Mesothelial cell of epicardium (in vitro differentiated cells): Measurements from ENCODE around the gene SPATA2L. TPM values are rescaled to one million over a fixed set of nuclear protein-coding genes. Genes with fewer than 3 reads are reported as not detected.

ENCODE experiments used
- DNase-seq, 2 experiments: peaks; one replicate each; pipeline ENCODE4 v3.0.0; 2021; ENCODE audit warnings: low spot score in 2 of 2; ENCODE audit not compliant: unreplicated experiment in 2 of 2
- H3K27ac Mint-ChIP-seq: 2 replicates; pipeline ENCODE4 v1.8.0; 2021; ENCODE audit warnings: mixed read lengths
- H3K27me3 Mint-ChIP-seq: 2 replicates; pipeline ENCODE4 v1.8.0; 2021; ENCODE audit warnings: low read depth, mixed read lengths
- H3K36me3 Mint-ChIP-seq: 2 replicates; pipeline ENCODE4 v1.8.0; 2021; ENCODE audit warnings: mixed read lengths
- H3K4me1 Mint-ChIP-seq: 2 replicates; pipeline ENCODE4 v1.8.0; 2021; ENCODE audit warnings: mixed read lengths
- H3K4me3 Mint-ChIP-seq: 2 replicates; pipeline ENCODE4 v1.8.0; 2021; ENCODE audit warnings: mild to moderate bottlenecking, moderate library complexity, mixed read lengths
- H3K9me3 Mint-ChIP-seq: 2 replicates; pipeline ENCODE4 v1.8.0; 2021; ENCODE audit warnings: mixed read lengths
- total RNA-seq: library from RNA; stranded (reverse); gene quantifications from 3 replicates; pipeline ENCODE4 v1.2.1, GENCODE V29; 2021
- TF ChIP-seq, protein P1 (sequence below): fragments of 200-600 bp; sonication (generic); IDR thresholded peaks from one replicate; pipeline ENCODE4 v1.5.0; 2021; ENCODE audit warnings: antibody characterized with exemption; ENCODE audit not compliant: unreplicated experiment

Gene SPATA2L
- total RNA-seq, 1 donor from 2014 or later = 7.5 TPM

GRCh38 chr16:89720551-89720812 is 19.0 kb upstream of the SPATA2L start:
- H3K4me1 Mint-ChIP-seq = peaks cover 16% of the 10 kb centered on the region
- no peaks in the 10 kb centered on the region for H3K9me3 Mint-ChIP-seq
- TF ChIP-seq, protein P1, sequence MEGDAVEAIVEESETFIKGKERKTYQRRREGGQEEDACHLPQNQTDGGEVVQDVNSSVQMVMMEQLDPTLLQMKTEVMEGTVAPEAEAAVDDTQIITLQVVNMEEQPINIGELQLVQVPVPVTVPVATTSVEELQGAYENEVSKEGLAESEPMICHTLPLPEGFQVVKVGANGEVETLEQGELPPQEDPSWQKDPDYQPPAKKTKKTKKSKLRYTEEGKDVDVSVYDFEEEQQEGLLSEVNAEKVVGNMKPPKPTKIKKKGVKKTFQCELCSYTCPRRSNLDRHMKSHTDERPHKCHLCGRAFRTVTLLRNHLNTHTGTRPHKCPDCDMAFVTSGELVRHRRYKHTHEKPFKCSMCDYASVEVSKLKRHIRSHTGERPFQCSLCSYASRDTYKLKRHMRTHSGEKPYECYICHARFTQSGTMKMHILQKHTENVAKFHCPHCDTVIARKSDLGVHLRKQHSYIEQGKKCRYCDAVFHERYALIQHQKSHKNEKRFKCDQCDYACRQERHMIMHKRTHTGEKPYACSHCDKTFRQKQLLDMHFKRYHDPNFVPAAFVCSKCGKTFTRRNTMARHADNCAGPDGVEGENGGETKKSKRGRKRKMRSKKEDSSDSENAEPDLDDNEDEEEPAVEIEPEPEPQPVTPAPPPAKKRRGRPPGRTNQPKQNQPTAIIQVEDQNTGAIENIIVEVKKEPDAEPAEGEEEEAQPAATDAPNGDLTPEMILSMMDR = no peak
- no peak overlapping the region for H3K27ac Mint-ChIP-seq
- peak overlapping the region; percentile 77 for H3K4me3 Mint-ChIP-seq
- no peaks in the 10 kb centered on the region for H3K27me3 Mint-ChIP-seq
- H3K36me3 Mint-ChIP-seq = peaks cover 15% of the 10 kb centered on the region
- peak in 1 of 2 experiments; percentile 68 for DNase-seq

DNA sequence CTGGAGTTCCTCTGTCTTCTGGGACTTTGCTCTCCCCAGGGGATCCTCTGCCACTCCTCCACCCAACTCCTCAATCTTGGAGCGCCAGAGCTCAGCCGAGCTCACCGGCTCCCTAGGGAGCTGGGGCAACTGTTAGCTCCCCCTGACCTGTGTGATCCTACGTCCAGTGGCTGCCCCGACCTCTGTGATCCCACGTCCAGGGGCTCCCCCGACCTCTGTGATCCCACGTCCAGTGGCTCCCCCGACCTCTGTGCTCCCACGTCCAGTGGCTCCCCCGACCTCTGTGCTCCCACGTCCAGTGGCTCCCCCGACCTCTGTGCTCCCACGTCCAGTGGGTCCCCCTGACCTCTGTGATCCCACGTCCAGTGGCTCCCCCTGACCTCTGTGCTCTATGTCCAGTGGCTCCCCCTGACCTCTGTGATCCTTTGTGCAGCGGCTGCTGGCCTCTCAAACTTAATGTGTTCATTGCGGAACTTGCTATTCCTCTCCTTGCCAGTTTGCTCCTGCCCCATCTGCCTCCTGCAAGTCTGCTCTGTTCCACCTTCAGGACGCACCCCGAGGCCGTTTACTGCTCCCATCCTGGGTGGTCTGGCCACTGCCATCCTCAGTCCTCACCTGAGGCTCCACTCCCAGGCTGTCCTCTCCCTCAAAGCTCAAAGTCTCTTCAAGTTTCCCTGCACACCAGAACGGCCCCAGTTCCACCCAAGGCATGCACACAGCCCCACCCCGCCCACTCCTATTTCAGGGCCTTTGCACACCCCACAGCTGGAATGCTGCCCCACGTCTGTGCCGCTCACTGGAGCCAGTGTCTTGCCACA is 16.4 kb upstream of the SPATA2L start:
- peaks cover 4% of the 10 kb centered on the region for H3K9me3 Mint-ChIP-seq
- H3K4me1 Mint-ChIP-seq = peaks cover 12% of the 10 kb centered on the region
- H3K27ac Mint-ChIP-seq = no peak overlapping the region
- DNase-seq = no peak
- no peaks in the 10 kb centered on the region for H3K27me3 Mint-ChIP-seq
- H3K36me3 Mint-ChIP-seq = peaks cover 21% of the 10 kb centered on the region
- TF ChIP-seq, protein P1 = no peak
- no peak overlapping the region for H3K4me3 Mint-ChIP-seq

DNA sequence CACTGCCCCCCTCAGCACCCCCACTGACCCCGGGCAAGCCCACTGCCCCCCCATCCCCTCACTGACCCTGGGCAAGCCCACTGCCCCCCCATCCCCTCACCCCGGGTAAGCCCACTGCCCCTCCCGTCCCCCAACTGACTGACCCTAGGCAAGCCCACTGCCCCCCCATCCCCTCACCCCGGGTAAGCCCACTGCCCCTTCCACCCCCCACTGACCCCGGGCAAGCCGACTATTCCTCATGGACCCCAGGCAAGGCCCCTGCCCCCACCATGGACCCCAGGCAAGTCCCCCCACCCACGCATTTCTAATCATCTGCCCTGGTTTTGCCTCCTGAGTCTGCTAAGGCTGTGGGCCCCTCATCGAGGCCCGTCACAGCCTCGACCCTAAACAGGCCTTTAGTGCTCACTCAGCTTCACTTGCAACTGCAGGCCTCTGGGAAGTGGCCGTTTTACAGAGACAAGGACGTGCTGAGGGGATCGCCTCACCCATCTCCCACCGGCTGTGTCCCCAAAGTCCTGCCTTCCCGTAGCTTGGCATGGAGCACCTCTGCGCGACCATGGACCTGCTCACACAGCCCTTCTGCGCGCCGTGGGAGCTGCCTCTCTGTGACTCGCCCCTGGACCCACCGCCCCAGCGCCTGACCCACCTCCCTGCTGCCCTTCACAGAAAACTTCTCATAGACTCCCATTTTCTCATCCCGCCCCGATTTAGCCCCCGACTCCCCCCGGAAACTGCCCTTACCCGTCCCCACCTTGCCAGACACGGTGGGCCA is 15.6 kb upstream of the SPATA2L start:
- H3K36me3 Mint-ChIP-seq = peaks cover 19% of the 10 kb centered on the region
- TF ChIP-seq, protein P1 = no peak
- H3K4me3 Mint-ChIP-seq = no peak overlapping the region
- H3K9me3 Mint-ChIP-seq = peaks cover 4% of the 10 kb centered on the region
- H3K4me1 Mint-ChIP-seq = peaks cover 6% of the 10 kb centered on the region
- no peak overlapping the region for H3K27ac Mint-ChIP-seq
- no peaks in the 10 kb centered on the region for H3K27me3 Mint-ChIP-seq
- no peak for DNase-seq

- peaks cover 6% of the 10 kb centered on the region for H3K4me1 Mint-ChIP-seq
- no peak for DNase-seq
- H3K9me3 Mint-ChIP-seq = peaks cover 4% of the 10 kb centered on the region
- H3K27me3 Mint-ChIP-seq = no peaks in the 10 kb centered on the region
- H3K36me3 Mint-ChIP-seq = peaks cover 19% of the 10 kb centered on the region
- TF ChIP-seq, protein P1 = no peak
- no peak overlapping the region for H3K27ac Mint-ChIP-seq
- H3K4me3 Mint-ChIP-seq = no peak overlapping the region
Observed at GRCh38 chr16:89716493-89716892, 15.0 kb upstream of the SPATA2L start.

DNA sequence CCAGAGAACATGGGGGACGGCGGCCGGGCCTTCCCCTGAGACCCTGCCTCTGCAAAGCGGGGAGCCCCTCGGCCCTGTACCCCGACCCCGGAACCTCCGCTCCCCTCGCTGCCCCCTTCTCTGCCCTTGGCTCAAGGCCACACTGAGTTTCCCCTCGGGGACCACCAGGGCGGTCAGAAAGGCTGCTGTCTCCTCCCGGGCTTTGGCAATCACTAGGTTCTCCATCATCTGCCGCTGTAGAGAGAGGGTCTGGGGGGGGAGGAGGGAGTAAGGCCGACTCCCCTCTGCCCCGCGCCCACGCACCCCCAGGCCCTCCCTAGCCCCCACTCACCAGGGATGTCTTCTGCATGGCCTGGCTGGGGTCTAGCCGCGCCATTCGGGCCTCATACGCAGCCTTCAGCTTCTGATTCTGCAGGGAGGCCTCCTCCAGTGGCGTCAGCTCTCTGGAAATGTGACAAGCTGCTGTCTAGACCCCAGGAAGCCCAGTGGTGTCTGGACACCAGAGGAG is 10.8 kb upstream of the SPATA2L start:
- Mint-ChIP-seq H3K27ac (no peak overlapping the region), H3K4me1 (no peaks in the 10 kb centered on the region), H3K27me3 (no peaks in the 10 kb centered on the region), H3K4me3 (peak overlapping the region; percentile 69), H3K36me3 (peaks cover 14% of the 10 kb centered on the region), H3K9me3 (peaks cover 4% of the 10 kb centered on the region)
- DNase-seq = no peak
- TF ChIP-seq, protein P1 = no peak
